Kidney tubule cell (primary cell): ENCODE measurements around the gene TET3.

Experiments used
- DNase-seq: peaks from one replicate; pipeline ENCODE4 v3.0.0-alpha.2; 2018; ENCODE audit warnings: low spot score

TET3 gene

DNA sequence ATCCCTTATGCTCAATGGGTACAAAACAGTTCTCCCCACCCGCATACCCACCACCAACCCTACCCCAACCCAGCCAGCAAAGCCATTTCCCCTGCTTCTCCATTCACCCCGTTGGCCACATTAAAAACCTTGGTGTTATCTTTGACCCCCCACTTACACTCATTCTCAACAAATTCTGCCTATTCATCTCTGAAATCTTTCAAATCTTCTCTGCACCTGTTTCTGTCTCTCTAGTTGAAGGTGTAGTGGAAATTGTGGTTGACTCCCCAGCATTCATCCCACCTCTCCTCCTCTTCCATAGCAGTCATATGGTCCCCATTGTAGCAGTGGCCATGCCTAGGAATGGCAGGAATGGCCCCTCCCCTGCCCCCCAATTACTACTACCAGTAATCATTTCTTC lies 20.5 kb upstream of the TET3 start:
- no peak for DNase-seq

DNA sequence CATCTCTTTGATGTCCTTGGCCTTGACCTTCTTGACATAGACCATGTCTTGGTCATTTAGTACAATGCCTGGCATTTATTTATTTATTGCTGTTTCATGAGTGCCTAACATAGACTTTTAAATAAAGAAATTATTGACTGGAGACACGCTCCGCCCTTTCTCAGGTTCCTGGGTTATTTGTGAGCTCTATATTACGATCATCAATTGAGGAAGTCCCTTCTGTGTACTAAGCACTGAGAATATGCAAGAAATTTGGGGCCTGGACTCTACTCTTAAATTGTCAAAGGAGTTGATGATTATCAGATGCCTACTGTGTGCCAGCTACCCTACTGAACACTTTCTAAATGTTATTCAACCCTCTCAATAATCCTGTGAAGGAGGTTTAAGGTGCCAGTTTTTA lies 19.7 kb upstream of the TET3 start:
- DNase-seq = no peak

DNA sequence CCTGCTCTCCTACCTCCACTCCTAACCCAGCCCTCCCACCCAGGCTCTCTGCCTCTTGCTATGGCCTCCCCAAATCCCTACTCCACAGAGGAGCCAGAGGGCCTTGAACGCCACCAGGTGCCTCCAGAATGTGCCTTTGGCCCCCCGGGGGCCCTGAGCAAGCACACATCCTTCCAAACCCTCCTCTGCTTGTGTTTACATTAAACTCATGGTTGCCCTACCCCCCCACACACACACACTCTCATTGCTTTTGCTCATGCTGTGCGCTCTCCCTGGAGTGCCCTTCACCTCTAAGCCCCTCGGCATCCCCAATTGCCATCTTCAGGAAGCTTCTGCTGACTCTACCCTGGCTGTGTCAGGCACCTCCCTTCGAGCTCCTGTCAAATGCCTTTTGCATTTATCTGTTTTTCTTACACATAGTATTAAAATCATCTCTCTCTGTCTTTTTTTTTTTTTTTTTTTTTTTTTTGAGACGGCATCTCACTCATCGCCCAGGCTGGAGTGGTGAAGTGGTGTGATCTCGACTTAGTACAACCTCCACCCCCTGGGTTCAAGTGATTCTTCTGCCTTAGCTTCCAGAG lies 16.3 kb upstream of the TET3 start:
- DNase-seq = no peak

DNA sequence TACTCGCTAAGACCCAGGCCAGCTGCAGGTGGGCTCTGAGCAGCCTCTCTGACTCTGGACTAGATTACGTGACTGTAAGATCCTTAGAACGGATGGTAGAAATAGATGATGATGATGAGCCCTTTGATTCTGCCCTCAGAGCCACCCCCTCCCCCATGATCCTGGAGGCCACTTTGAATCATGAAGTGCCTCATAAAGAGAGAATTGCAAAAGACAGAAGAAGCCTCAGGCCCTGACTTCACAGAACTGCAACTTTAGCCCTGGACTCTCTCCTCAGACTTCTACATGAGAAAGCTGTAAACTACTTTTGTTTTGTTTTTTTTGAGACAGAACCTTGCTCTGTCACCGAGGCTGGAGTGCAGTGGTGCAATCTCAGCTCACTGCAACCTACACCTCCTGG lies 15.4 kb upstream of the TET3 start:
- DNase-seq = no peak

DNA sequence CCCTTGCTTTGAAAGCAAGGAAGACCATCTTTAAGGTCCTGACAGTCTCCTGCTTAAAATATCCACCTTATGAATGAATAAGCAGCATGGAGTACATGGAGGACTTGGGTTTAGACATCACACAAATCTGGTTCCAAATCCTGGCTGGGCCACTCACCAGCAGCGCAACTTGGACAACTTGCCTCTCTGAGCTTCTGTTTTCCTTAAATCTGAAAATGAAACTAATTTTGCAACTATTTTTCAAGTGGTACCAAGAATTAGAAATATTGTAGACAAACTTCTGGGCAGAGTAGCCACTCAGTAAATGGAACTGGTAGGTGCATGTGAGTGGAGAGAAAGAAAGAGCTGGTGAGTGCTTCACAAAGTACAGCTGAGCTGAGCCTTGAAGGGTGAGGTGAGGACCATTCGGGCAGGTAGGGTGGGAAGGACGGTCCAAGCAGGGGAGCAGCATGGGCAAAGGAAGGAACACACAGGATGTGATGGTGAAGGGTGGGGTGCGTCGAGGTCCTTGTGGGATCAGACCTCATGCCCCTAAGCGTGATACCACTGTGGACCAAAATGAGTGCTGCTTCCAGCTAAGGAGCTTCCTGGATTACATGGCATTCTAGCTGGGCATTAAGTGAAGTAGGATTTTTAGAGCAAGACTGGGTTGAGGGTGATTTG lies 14.4 kb upstream of the TET3 start:
- DNase-seq = no peak

DNA sequence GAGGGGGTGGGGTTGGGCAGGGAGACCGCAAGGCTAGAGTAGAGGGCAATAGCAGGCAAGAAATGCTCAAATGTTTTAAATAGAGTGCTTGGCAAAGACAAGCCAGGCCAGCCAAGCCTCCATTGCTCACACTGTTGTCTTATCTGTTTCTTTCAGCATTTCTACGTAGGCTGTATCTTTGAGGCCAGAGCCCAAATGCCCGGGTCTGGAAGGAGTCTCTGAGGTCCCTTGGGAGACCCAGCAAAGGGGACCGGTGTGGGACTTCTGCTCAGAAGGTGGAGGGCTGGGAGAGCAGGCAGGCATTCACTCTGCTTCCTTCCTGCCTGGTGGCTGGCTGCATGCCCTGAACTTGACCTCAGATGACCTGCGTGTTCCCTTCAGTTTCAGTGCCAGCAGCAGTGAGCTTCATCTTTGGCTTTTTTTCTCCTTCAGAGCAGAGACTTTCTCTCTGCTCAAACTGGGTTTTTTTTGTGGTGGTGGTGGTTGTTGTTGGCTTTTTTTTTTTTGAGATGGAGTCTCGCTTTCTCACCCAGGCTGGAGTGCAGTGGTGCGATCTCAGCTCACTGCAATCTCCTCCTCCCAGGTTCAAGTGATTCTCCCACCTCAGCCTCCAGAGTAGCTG lies 13.7 kb upstream of the TET3 start:
- DNase-seq = no peak

DNA sequence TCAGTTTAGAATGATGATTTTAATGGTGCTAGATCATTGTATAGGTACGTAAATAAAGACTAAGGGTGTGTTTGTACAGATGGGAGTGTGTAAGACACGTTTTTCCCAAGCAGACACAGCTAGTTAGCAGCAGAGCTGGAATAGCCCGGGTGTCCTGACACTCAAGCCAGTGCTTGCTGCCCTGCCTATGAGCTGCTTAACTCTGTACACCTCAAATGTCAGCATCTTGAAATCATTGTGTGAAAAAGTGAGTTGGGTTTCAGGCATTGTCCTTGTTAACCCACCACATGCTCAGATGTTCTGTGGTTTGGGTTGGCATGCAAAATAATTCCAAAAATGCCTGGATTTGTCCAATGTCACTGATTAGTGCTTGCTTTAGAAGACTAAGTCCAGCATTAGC lies 13.0 kb upstream of the TET3 start:
- no peak for DNase-seq

DNA sequence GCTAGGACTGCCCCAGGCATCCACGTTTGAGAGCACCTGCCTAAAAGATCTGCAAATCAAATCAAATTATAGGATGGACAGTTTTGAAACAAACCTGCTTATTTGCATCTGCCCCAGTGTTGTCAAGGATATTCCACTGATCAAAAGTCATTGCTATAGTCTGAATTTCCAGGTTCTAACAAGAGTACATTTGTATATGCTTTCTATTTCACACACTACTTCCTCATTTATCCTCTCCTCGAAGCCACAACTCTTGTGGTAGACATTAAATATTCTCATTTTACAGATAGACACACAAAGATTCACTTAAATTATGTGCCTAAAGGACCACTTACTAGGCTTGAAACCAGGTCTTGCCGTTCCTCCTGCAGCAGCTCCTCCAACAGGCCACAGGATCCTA lies 11.9 kb upstream of the TET3 start:
- DNase-seq = no peak

DNA sequence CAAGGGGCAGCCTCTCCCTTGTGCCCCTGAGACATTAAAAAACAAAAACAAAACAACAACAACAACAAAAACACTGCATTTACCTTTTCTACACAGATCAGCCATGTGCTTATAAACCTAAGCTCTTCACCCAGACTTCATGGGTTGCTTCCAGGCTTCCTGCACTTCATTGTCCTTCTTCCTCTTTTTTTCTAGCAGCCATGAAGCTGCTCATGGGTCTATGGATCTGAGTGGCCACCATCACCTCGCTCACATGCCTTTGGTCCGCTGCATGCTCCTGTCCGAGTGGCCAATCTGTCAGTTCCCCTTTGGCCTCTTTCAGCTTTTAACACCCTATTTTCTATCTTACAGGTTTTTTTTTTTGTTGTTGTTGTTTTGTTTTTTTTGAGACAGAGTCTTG lies 9.0 kb upstream of the TET3 start:
- DNase-seq = no peak

DNA sequence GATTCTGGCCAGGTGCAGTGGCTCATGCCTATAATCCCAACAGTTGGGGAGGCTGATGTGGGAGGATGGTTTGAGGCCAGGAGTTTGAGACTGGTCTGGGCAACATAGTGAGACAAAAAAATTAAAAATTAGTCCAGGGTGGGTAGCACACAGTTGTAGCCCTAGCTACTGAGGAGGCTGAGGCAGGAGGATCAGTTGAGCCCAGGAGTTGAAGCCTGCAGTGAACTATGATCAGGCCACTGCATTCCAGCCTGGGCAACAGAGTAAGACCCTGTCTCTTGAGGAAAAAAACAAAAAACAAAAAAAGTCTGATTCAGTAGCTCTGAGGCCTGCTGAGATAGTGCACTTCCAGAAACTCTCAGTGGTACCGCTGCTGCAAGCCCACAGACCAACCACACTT lies 7.9 kb upstream of the TET3 start:
- no peak for DNase-seq

DNA sequence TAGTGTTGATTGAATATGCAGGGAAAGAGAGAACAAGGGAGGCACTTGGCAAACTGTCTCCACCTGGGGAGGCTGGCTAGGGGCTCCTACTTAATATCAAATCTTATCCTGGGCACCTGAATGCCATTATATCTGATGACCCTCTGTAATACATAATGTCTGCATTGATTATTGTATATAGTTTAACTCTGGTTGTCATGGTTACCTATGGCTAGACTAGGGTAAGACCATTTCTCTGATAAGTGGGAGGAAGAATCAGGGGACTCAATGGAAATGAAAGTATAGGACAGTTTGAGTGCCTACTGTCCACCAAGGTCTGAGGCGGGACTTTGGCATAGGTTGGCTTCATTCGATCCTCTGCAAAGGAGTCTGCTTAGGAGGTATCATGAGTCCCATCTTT lies 7.2 kb upstream of the TET3 start:
- no peak for DNase-seq

DNA sequence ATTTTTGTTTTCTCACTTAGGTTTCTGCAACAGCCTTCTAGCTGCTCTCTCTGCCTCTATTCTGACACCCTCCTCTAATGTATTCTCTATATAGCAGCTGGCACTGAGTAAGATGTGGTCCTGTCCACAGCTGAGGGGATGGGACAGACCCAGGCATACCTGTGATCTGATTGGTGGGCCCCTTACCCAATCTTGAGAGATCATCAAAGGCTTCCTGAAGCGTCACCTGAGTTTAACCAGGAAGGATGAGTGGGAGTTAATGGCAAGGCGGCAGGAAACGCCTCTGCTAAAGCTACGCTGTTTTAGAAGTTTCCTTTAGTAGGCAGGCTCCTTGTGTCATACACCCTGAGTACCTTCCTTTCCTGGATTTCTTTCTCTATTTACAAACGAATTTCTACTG lies 5.7 kb upstream of the TET3 start:
- no peak for DNase-seq

DNA sequence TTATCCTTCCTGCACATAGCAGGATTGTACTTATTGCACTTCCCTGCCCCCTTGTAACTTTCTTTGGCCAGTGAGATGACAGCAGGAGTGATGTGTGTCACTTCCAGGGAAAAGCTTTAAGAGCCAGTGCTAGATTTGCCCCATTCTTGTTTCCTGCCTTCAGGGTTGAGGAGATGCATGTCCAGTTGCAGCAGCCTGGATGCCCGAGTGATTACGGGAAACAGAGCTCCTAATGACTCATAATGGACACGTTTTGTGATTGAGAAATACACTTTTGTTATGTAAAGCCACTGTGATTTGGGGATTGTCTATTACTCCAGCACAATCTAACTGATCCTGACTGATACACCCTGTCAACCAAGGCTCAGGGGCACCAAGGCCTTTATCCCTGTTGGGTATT lies 5.0 kb upstream of the TET3 start:
- peak; percentile 90 for DNase-seq

DNA sequence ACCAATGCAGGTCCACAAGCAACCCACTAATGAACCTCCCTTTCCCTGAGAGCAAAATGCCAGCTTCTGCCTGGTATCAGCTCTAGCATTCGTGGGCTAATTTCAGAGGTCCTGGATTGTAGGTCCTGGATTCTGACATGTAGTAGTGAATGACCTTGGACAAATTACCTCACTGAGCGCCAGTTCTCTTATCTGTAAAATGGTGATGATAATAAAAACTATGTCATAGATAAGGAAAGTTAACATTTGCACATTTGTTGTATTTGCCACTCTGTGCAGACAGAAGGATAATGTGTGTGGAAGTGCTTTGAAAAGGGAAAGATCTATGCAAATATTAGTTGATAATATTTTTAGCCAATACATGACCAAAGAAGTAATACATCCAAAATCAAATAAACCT lies 4.1 kb upstream of the TET3 start:
- DNase-seq = no peak

DNA sequence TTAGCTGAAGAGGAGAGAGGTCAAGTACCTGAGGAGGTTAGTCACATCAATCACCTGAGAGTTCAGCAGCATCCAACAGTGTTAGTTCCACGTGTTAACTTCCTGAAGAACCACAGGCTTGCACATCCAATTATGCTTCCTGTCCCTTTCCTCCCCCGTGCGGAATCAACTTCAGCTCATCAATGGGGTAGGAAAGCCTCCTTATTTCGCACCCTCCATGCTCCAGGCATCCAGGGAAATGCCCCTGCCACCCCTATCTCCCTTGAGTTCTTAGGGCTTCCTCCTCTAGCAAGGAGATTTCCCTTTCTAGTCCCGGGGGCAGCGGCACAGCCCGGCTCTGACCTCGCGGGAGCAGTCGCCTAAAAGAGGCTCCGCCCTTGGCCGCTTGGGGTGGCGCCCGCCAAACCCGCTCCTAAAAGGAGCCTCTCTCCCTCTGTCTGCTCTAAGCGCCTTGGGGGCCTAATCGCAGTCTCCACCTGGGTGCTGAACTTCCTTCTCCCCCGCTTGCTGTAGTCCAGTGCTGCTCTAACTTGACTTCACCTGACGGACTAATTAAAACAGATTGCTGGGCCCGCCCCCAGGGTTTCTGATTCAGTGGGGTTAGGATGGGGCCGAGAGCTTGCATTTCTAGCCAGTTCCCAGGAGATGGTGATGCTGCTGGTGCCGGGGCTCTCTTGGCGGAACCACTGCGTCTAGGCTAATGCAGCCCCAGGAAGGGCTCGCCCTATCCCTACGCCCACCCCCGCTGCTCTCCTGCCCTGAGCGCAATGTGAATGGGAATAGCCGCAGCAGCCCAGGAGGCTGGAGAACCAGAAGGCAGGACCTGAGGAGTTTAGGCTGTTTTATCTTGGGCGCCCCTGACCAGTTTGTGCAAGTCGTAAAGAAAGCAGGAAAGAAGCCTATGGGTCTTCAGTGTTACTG lies 3.4 kb upstream of the TET3 start:
- peak; percentile 61 for DNase-seq

DNA sequence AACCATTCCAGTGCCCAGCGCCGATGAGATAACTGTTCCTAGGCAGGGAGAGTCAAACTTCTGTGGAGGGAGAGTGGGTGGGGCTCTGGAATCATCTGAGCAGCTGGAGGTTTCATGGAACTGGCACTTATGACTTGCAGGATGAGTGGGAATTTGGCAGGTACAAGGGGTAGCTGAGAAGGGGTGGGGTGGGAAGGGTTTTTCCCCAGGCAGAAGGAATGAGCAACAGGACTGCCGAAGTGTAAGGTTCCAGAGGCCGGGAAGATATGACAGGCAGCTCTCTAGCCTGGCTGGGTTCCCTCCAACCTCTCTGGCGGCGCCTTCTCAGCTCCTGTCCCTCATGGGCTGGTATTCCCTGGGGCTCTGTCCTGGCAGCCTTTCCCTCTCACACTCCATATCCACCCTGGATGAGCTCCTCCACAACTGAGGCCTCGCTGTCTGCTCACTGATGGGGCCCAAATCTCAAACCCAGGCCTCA lies 2.5 kb upstream of the TET3 start:
- peak; percentile 76 for DNase-seq

DNA sequence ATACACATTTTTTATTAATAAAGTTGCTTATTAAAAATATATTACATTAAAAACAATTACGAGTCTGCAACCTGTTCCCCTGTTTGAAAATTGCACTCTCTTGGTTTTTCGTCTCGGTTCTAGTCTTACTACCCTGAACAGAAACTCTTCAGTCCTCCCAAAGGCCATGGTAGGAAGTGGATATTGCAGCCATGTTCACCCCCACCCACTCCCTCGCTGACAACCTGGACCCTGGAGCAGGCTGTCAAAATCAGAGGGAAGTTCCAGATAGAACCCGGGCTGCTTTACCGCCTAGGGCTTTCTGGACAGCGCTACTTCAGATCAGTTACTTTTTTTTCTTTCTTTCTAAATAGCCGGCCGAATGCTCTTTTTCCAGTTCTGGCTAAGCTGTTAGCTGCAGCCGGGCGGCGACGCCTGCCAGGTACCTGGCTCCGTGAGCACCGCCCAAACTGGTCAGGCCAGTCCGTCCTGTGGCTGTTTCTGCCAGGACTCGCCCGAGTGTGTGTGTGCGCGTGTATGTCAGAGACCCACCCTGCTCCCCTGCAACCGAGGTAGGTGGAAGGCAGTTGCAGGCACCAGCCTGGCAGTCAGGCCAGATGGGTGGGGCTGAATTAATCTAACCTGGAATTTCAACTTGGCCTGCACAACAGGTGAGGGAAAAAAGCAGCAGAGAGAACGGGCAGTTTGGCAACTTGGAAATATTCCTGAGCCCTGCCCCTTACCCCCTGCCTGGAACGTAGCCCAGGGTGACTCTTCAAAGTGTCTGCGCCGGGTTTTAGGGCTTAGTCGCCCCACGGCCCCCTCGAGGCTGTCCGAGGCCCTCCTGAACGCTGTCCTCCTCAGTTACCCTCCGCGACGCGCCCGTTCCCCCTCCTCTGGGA lies 1.1 kb upstream of the TET3 start:
- peak; percentile 87 for DNase-seq

DNA sequence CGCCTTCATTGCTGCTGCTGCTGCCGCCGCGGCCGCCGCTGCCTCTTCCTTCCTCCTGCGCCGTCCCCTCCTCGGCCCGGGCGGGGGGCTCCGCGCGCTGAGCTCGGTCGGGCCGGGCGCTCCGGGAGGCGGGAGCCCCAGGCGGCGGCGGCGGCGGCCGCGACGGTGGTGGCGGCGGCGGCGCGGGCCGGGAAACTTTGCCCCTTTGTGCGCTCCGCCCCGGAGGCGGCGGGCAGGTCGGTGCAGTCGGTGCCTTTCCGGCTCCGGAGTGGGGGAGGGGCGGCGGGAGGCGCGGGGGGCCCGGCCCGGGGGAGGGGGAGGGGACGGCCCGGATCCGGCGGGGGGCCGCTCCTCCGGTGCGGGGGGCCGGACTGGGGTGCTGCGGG lies 205 bp downstream of the TET3 start:
- peak; percentile 43 for DNase-seq

DNA sequence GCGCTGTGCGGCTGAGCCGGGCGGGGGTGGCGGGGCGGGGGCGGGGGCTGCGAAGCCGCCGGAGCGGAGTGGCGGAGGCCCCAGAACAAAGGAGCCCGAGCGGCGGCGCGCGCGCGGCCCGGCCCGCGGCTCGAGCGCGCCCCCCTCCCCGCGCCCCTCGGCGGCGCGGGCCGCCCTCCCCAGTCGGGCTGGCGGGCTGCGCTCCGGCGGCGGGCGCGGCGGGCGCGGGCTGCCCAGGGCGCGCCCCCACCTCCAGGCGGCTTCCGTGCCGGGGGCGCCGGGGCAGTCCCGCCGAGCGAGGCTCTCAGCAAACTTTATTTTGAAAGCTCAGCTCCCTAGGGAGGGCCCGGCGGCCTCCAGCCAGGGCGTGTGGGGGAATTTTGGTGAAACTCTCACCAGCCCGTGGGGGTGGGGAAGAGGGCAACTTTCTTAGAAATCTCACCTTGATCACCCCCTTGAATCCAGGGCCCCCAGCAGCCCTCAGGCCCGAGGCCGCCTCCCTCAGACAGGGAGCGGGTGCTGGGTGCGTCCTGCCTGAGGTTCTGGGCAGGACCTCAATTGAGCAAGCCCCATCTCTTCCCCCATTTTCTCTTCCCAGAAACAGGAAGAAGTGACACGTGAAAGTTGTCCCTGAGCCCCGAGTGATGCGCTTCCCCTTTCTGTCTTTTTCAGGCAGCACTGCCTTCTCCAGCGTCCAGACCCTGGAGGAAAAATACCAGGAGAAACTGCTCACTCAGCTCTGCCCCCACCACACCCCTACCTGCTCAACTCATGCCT lies 786 bp downstream of the TET3 start:
- peak; percentile 35 for DNase-seq

DNA sequence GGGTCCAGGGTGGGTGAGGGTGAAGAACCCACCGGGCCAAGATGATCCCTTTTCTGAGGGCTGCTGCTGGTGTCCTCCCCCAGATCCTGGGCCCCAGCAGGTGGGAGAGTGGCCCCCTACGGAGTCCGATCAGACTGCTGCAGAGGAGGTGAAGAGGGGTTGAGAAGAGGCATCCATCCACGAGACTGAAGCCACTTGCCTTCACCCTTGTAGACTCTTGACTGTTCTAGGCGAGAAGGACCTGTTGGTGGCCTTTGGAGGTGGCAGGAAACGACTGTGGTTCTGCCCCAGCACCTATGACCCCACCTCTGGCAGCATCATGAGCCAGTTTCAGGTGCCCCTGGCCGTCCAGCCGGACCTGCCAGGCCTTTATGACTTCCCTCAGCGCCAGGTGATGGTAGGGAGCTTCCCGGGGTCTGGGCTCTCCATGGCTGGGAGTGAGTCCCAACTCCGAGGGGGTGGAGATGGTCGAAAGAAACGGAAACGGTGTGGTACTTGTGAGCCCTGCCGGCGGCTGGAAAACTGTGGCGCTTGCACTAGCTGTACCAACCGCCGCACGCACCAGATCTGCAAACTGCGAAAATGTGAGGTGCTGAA lies 1.5 kb downstream of the TET3 start:
- DNase-seq = no peak
